ENCODE data around the gene STXBP4.

Gene STXBP4

GRCh38 chr17:55067697-55068439 is 99.3 kb downstream of the STXBP4 start:
- TF ChIP-seq SIN3A (IDR thresholded peaks at IDR 0.05; ENCODE audit: borderline replicate concordance, insufficient read depth, low read length) (no peak), POLR2AphosphoS5 (IDR thresholded peaks at IDR 0.05; ENCODE audit: low read depth, low read length) (no peak), TAF1 (IDR thresholded peaks at IDR 0.05; ENCODE audit: borderline replicate concordance, insufficient read depth, low read length) (no peak), REST (IDR thresholded peaks at IDR 0.05; ENCODE audit: insufficient read depth in 1 of 2, low read depth in 2 of 2, low read length in 2 of 2) (no peak), FOXP2 (optimal IDR thresholded peaks at IDR 0.05; ENCODE audit: borderline replicate concordance, extremely low read depth, extremely low read length, insufficient read depth) (no peak)

- no peak for TF ChIP-seq FOXP2 (optimal IDR thresholded peaks at IDR 0.05; ENCODE audit: borderline replicate concordance, extremely low read depth, extremely low read length, insufficient read depth)
- no peak for TF ChIP-seq TAF1 (IDR thresholded peaks at IDR 0.05; ENCODE audit: borderline replicate concordance, insufficient read depth, low read length)
- TF ChIP-seq SIN3A (IDR thresholded peaks at IDR 0.05; ENCODE audit: borderline replicate concordance, insufficient read depth, low read length), result no peak
- TF ChIP-seq POLR2AphosphoS5 (IDR thresholded peaks at IDR 0.05; ENCODE audit: low read depth, low read length), result no peak
- no peak for TF ChIP-seq REST (IDR thresholded peaks at IDR 0.05; ENCODE audit: insufficient read depth in 1 of 2, low read depth in 2 of 2, low read length in 2 of 2)
Observed at GRCh38 chr17:55068862-55069811, 100.6 kb downstream of the STXBP4 start.

GRCh38 chr17:55069983-55070529 is 101.5 kb downstream of the STXBP4 start:
- no peak for TF ChIP-seq REST (IDR thresholded peaks at IDR 0.05; ENCODE audit: insufficient read depth in 1 of 2, low read depth in 2 of 2, low read length in 2 of 2)
- TF ChIP-seq POLR2AphosphoS5 (IDR thresholded peaks at IDR 0.05; ENCODE audit: low read depth, low read length), result no peak
- TF ChIP-seq TAF1 (IDR thresholded peaks at IDR 0.05; ENCODE audit: borderline replicate concordance, insufficient read depth, low read length), result no peak
- no peak for TF ChIP-seq FOXP2 (optimal IDR thresholded peaks at IDR 0.05; ENCODE audit: borderline replicate concordance, extremely low read depth, extremely low read length, insufficient read depth)
- no peak for TF ChIP-seq SIN3A (IDR thresholded peaks at IDR 0.05; ENCODE audit: borderline replicate concordance, insufficient read depth, low read length)

- TF ChIP-seq FOXP2 (optimal IDR thresholded peaks at IDR 0.05; ENCODE audit: borderline replicate concordance, extremely low read depth, extremely low read length, insufficient read depth) (no peak), TAF1 (IDR thresholded peaks at IDR 0.05; ENCODE audit: borderline replicate concordance, insufficient read depth, low read length) (no peak), SIN3A (IDR thresholded peaks at IDR 0.05; ENCODE audit: borderline replicate concordance, insufficient read depth, low read length) (no peak), REST (IDR thresholded peaks at IDR 0.05; ENCODE audit: insufficient read depth in 1 of 2, low read depth in 2 of 2, low read length in 2 of 2) (no peak), POLR2AphosphoS5 (IDR thresholded peaks at IDR 0.05; ENCODE audit: low read depth, low read length) (no peak)
Observed at GRCh38 chr17:55072898-55073297, 104.3 kb downstream of the STXBP4 start.
